CD4-positive, alpha-beta T cell treated with Interleukin-2 at 100 ng/mL for 4 hours (primary cell): ENCODE results near the gene CELF2.
"Not testable (repeated sequence)": the region's sequence is repeated elsewhere in the genome, so short reads cannot be mapped to it uniquely, and the experiment has no call there.

ENCODE experiments used
- DNase-seq: peaks from one replicate; pipeline ENCODE4 v3.0.0-alpha.2; 2020; ENCODE audit warnings: low spot score

Gene CELF2

DNA sequence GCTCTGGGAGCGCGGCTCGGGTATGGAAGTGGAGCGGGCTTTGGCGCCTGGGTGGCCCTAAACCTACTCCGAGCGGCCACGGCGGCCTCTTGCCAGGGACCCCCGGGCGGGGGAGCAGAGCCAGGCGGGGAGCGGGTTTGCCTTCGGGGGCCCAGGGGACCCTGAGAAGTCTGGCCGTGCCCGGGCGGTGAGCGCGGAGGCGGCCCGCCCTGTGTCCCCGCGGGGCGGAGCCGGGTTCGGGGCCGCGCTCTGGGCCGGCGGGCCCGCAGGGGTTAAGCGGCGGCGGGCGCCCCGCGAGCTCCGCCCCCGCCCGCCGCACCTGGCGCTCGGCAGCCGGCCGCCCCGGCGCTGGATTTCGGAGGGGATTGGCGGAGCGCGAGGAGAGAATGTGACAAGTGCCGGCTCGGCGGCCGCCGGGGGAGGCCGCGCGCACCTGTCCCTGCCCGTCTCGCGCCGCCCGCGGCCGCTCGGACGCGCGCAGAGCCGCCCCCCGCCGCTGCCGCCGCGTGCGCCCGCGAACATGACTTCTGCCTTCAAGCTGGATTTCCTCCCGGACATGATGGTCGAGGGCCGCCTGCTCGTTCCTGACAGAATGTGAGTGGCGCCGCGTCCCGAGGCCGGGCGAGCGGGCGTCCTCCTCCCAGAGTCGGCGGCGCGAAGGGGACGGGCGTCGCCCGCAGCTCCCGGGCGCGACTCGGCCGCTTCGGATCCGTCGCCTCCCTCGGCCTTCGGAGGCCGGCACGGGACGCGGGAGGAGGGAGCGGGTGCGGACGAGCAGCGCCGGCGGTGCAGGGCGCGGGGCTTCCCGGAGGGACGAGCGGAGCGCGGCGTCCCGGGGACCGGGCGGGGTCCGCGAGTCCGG lies at the start of gene CELF2:
TSS of gene CELF2 (plus strand) at position 303 of the 862 bp plus-strand sequence. CDS start at position 521, 218 bp downstream.
- DNase-seq: peak; percentile 25

DNA sequence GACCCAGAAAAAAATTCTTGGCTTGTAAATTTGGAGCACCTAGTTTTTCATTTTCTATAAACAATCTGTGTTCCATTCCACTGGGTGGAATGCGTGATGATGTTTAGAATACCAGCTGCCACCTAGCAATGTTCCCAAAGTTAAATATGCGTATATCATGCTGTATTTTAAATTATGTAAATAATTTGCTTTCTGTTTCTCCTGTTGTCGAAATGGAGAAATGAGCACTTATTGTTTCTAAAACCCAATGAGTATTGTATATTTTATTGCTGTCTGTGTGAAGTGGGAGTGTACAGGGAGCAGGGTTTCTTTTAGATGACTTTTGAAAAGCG lies 49.4 kb upstream of the CELF2 start:
- DNase-seq: no peak

DNA sequence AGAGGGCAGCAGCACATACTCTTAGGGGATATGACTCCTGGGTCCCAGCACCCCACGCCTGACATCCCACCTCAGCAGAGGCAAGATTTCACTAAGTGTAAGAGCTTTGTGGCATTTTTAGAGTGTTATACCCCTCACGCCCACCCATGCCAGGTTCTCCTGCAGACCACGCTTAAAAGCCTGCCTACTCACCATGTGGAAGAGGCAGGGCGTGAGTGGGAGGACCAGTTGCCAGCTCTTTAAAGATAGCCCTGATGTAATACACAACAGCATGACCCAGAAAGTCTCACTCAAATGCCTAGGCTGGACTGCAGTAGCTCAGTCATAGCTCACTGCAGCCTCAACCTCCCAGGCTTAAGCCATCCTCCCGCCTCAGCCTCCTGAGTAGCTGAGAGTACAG lies 44.4 kb upstream of the CELF2 start:
- DNase-seq: no peak

DNA sequence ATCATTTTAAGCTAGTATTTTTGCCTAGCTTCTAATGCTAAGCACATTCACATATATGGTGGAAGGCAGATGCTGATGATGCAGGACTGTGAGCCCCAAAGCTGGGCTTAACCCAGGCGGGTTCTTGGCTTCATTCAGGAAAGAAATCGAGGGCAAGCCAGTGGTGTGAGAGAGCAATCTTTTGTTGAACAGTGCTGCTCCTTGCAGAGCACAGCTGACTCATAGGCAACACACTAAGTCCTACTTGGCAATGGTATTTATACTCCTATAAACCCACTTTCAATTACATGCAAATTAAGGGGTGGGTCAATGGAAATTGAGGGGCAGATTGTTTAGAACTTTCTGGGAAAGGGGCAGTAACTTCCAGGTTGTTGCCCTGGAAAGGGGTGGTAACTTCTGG lies 42.0 kb upstream of the CELF2 start:
- DNase-seq: no peak

DNA sequence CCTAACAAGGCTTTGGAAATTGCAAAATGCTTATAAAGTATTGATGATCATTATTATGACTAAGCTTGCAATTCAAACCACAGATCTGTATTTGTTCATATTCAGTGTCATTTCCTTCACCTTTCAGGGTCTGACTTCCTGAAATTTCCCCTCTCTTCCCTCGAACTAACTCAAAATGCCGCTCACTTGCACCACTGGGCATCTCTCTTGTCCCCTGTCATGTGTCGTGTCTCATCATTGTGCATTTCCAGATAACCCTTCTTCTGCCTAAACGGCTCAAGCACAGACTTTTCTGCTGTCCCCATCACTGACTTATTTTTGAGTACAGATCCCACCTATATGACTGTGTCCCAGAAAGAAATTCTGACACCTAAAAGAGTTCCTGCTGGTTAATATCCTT lies 41.0 kb upstream of the CELF2 start:
- no peak for DNase-seq

DNA sequence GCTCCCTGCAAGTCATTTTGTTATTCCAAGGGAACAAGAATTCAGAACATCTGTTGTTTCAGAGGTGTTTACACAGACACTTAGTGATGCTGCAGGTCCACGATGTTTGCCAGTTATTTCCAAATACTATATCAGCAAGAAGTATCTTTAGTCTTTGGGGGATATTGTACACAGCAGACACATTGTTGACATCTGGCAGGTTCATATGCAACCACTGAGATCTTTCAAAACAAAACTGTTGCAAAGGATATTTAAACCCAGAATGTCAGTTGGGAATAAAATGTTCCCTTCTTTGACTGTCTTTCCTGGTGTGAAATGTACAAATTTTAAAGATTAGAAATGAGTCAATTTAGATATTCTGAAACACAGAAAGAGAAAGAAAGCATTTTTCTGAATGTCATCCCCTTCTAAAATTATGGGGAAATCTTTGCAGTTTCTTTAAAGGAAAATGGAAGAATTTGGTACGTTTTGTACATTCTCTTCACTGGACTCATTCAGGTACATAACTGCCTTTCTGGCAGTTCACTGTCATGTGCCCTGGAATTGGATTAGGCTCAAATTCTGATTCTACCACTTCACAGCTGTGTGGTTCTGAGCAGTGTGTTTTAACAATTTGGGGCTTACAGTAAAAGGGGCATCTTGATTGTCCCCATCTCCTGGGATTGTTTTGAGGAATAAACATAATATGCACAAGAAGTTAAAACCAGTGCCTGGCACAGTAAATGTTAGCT lies 40.3 kb upstream of the CELF2 start:
- DNase-seq: no peak

DNA sequence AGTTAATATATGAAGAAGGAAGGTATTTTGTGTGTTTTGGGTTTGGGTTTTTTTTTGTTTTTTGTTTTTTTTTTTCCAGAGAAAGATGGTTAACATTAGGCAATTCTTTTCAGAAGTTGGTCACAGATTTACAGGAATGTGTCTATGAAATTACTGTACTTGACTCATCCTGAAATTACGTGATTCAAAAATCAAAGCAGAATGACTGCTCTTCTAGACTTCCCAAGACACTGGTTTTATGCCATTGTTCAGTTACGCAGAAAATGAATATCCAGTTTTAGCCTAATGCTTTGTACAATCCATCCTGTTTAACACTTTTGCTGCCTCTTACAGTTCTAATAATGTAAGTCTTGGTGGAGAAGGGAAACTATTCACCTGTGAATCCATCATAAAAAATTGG lies 39.7 kb upstream of the CELF2 start:
- DNase-seq: no peak

DNA sequence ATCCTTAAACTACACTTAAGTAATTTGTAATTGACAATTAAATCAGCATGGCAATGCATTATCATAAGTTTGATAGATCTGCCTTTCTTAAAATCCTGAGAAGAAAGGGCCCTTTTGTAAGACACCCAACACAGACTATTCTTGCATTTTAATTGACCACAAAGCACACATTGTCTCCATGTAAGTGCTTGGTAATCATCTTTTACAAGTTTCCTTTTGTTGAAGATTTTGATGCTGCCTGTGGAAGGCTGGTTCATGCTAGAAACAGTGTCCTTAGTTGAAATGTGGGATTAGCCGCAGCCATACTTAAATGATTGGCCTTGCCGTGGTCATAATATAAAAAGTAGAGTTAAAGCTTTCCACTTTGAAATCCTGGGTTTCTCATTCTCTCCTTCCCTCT lies 32.3 kb upstream of the CELF2 start:
- no peak for DNase-seq

DNA sequence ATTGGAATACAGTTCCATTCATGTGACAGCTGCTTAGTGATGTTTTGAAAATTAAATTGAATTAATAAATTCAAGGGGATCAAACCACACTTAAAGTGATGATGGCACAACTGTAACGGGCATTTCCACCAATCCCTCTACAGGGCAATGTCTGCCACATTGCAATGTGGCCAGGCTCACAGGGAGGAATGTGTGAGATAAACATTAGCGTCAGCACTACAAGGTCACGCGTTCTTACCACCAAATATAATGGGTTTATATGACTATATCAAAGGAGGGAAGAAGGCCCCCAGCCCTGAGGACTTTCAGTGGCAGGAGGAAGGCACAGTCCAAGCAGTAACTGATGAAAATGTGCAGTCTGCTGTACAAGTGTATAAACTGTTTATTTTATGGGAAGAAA lies 31.1 kb upstream of the CELF2 start:
- DNase-seq: no peak

DNA sequence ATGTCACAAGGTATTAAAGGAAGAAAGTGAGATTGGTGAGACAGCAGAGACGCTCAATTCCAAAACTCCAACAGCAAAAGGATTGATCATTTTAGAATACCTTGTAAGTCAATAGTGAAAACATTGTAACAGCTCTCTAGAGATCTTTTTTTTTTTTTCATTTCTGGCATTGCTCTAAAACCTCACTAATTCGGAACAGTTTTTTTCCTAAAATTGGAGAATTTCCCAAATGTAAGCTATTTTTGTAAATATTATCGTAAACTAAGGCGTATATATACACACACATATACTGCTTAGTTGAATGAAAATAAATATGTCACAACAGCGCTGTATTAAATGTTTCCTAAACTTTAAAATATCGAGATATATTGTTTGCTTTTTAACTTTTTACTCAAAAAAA lies 30.6 kb upstream of the CELF2 start:
- DNase-seq: no peak

DNA sequence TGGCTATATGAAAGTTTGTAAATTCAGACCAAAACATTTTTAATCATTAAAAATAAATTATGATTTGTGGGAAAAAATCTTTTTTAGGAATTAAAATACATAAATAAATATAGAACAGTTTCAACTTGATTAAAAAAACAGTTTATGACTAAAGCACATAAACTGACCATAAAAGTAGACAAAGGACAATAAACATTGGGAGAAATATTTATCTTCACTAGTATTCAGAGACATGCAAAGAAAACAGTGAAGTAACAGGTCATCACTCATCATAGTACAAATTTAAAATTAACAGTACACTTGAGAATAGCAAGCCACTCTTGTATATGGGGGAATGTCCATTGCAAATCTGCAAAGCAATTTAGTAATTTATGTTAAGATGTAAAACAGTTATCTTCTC lies 28.0 kb upstream of the CELF2 start:
- DNase-seq: no peak

DNA sequence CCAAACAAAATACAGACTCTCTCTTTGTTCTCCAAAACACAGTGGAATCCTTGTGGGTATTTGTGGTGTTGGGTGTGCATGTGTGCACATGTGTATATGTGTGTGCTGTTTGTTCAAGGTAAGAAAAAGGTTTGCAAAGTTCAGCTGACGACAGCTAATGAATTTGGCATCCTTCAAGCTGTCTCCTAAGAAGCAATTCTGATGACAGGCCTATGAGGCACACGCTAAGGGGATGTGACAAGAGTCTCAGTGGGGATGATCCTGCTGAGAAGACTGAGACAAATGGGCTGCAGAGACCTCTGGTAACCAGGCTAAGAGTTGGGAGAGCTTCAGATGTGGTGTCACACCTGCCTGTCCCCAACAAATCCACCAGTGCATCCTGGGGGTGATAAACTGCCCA lies 26.5 kb upstream of the CELF2 start:
- no peak for DNase-seq

DNA sequence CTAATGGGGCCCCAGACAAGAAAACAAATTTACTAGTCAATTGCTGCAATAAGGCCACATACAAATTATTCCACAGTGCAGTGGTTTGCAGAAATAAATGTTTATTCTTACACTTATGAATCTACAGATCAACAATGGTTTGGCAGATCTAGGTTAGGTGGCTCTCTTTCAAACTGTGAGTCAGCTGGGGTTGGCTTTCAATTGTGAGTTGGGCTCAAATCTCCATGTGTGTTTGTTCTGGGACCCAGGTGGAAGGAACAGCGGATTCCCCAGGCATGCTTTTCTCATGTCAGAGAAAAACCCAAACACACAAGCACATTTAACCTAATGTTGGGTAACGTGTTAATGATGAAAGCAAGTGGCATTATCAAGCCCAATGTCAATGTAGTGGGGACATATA lies 25.6 kb upstream of the CELF2 start:
- no peak for DNase-seq

DNA sequence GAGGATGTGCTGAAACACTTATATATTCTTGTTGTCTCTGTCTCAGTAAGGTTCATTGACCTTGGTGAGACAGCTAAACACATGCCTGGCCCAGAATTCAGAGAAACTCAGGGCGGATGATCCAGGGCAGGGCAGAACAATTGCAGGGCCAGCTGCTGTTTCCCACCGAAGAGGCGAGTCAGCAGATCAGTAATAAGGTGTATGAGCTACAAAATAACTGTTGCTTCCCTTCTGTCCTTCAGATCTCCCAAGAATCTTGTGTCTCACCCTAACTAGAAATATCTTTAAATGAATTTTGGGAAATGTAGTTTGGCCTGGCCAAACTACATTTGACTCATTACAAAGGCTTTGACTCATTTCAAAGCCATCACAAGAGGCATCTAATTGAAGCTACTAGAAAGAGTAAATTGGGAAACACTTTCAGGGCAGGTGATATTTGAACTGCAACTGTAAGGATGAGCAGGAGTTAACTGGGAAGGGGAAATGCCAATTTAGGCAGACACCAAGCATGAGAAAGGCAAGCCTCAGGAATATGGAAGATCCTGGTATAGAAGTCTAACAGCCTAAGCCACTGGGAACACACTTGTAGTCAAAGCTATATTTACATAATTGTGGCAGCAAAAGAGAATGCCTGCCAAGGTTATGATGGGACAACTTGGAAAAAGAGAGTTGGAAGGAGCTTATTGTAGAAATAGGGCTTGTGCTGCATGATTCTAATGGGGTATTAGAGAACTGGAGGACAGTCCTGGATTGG lies 24.5 kb upstream of the CELF2 start:
- no peak for DNase-seq

DNA sequence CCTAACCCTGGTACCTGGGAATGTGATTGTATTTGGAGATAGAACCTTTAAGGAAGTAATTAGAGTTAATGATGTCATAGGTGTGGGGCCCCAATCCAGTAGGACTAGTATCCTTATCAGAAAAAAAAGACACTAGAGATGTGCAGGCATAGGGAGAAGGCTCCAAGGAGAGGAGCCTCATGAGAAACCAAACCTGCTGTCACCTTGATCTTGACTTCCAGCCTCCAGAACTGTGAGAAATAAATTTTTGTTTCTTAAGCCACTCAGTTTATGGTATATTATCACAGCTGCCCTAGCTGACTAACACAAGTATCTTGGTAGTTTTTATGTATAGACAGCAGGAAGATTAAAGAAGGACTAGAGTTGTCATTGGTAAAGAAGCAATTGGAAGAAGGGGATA lies 23.9 kb upstream of the CELF2 start:
- no peak for DNase-seq

DNA sequence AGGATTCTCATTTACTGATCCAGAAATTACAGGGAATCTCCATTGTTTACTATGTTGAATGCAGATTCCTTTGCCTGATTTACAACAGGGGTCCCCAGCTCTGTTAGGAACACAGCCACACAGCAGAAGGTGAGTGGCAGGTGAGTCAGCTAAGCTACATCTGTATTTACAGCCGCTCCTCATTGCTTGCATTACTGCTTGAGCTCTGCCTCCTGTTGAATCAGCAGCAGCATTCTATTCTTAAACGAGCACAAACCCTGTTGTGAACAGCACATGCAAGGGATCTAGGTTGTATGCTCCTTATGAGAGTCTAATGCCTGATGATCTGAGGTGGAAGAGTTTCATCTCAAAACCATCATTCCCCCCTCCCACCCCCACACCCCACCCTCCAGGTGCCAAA lies 23.3 kb upstream of the CELF2 start:
- no peak for DNase-seq

DNA sequence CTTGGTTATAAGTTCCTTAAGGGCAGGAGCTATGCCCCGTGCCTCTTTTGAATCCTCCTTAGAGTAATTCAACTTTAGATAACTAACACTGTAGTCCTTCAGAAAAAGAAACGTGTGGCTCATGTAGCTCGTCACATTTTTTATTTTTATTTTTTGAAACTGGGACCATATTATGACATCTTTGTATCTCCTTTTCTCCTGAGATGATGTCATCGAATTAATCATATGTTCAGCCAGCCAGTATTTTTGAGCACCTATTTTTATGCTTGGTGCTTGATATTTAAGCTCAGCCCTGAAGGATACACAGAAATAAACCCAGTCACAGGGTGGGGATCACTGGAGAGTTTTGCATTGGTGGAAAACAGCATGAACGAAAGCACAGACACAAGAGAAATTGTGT lies 22.6 kb upstream of the CELF2 start:
- DNase-seq: no peak

DNA sequence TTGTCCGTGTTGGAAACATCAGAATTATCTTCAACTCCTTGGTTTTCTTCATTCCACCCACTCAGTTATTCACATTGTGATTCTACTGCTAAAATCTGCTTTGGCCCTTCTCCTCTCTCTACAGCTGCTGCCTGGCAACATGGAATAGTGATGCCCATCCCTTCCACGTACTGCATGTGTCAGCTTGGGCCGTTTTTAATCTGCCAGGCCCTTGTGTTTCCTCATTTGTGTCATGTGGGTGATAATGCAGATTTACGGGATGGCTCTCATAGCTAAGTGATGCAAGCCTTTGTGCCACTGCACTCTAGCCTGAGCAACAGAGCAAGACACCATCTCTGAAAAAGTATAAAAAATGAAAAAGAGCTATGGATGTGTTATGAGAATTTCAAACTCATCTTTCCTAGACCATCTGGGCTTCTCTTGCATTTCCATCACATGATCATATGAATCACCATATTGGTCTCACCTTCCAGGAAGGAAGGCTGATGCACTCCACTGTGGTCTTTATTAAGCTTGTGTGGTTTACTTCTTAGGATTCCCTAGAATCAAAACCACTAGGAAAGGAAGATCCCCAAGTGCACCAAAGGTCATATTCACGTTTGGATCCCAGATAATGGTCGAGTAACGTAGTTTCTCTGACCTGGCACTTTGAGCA lies 20.6 kb upstream of the CELF2 start:
- no peak for DNase-seq

DNA sequence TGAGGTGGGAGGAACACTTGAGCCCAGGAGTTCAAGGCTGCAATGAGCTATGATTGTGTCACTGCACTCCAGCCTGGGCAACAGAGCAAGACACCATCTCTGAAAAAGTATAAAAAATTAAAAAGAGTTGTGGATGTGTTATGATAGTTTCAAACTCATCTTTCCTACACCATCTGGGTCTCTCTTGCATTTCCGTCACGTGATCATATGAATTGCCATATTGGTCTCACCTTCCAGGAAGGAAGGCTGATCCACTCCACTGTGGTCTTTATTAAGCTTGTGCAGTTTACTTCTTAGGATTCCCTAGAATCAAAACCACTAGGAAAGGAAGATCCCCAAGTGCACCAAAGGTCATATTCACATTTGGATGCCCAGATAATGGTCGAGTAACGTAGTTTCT lies 18.2 kb upstream of the CELF2 start:
- not testable (repeated sequence) for DNase-seq

DNA sequence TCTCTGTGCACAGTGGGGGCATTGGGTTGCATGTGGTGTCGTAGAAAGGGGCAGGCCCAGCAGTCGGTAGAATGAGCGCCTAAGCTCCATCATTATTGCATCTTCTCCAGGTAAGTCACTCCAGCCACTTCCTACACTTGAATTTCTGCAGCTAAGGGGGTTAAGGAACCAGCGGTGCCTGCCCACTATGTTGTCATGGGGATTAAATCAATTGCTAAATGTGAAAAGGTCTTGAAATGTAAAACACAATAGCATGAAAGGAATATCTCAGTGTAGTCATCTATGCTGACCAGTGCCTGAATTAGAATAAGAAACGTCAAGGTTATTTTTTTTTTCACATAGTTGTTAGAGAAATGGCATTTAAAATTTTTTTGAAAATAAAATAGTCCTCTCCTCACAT lies 15.2 kb upstream of the CELF2 start:
- no peak for DNase-seq

DNA sequence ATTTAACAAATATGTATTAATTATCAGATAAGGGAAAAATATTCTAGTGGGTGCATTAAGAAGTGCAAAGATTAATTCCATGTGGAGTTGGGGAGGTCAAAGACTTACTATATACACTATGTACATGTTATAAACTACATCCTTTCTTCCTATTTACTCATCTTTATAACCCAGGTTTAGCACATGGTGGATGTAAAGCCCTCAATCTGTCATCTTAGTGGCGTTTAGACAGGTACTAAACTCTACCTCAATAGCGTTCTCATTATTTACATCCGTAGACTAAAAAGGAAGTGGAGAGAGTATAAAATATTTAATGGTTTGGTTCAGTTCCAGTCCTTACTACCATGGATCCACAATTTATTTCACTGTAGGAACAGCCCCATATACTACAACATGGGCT lies 14.8 kb upstream of the CELF2 start:
- DNase-seq: no peak

DNA sequence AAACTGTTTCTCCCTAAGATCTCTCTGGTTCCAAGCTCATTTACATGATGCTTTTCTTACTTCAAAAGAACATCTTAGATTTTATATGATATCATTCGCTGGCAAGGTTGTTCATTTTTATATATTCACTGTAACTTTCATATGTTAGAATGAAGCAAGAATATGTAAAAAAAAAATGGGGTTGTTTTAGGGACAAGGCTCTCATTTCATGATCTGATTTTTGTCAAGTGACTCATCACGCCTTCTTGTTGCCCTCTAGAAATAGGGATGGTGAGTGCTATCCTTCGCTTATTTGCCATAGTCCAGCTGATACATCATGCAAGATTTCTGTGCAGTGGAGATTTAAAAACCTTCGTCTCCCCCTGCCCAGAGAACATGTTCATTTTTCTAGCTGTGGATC lies 14.0 kb upstream of the CELF2 start:
- DNase-seq: no peak
